BJ (cell line): ENCODE results near the gene VDR. TPM values are rescaled to one million over a fixed set of nuclear protein-coding genes. Genes with fewer than 3 reads are reported as not detected.

Source experiments
- CTCF ChIA-PET: fragments of 350-600 bp; formaldehyde crosslinking; extraction: SDS; loops from one replicate; lab custom pipeline; 2021; ENCODE audit warnings: antibody characterized with exemption, inconsistent platforms; lab: Yijun Ruan, JAX
- POLR2A ChIA-PET: fragments of 300-600 bp; sonication (Branson Sonifier 250); formaldehyde crosslinking; extraction: SDS; loops from one replicate; lab custom pipeline; 2021; ENCODE audit warnings: antibody characterized with exemption; lab: Charles Lee
- DNase-seq: peaks from one replicate; pipeline ENCODE4 v3.0.0-alpha.2; 2011; ENCODE audit warnings: low read depth
- H3K27me3 ChIP-seq: 2 replicates; pipeline ENCODE4 v1.6.0; 2011; ENCODE audit warnings: low read length; ENCODE audit not compliant: control insufficient read depth, insufficient read depth
- H3K36me3 ChIP-seq: 2 replicates; pipeline ENCODE4 v1.5.1; 2011; ENCODE audit warnings: low read length; ENCODE audit not compliant: control insufficient read depth, insufficient read depth
- H3K4me3 ChIP-seq: 2 replicates; pipeline ENCODE4 v1.5.1; 2011; ENCODE audit warnings: low read depth, mild to moderate bottlenecking, control low read depth, low read length
- polyA plus RNA-seq: library from polyadenylated mRNA; depleted of rRNA; stranded (reverse); fragments of >200 nt; gene quantifications from 2 replicates; pipeline ENCODE4 v1.2.3, GENCODE V29; 2011
- TF ChIP-seq, protein P1 (sequence below): IDR thresholded peaks from 2 replicates; pipeline ENCODE4 v1.5.1; 2011; ENCODE audit warnings: low read depth, mild to moderate bottlenecking, control low read depth, inconsistent platforms, low read length, moderate library complexity; ENCODE audit not compliant: insufficient read depth

VDR gene
- polyA plus RNA-seq, 1 experiment = 40.5 TPM

DNA sequence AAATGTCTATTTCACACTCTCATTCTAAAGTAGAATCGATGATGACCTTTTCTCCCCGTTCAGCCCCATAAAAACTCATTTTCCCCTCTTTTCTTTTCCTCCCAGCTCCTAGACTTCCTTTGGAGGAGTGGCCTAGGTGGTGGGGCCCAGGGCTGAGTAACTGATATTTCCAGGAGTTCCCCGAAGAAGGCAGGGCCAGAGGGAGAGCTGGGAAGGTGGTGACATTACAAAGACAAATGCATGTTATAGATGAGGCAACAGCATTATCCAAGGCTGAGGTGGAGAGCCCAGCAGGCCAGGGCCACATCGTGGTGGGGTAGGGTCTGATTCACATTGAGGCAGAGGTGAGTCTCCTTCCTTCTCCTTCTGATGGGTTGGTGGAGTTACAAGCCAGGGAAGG lies 62.9 kb downstream of the VDR start:
- ChIA-PET CTCF (interaction anchor here (1.2 to 17.0 kb wide), 9 partner anchors 26 to 323 kb away, joined by 4 to 248 read pairs (median 64); partner anchors contain the start of gene ENDOU), POLR2A (interaction anchor here (0.8 kb wide), 1 partner anchor 63 kb away, joined by 5 read pairs; no protein-coding TSS in a partner anchor)
- H3K36me3 ChIP-seq = peaks cover 12% of the 10 kb centered on the region
- no peak overlapping the region for H3K4me3 ChIP-seq
- TF ChIP-seq, protein P1, sequence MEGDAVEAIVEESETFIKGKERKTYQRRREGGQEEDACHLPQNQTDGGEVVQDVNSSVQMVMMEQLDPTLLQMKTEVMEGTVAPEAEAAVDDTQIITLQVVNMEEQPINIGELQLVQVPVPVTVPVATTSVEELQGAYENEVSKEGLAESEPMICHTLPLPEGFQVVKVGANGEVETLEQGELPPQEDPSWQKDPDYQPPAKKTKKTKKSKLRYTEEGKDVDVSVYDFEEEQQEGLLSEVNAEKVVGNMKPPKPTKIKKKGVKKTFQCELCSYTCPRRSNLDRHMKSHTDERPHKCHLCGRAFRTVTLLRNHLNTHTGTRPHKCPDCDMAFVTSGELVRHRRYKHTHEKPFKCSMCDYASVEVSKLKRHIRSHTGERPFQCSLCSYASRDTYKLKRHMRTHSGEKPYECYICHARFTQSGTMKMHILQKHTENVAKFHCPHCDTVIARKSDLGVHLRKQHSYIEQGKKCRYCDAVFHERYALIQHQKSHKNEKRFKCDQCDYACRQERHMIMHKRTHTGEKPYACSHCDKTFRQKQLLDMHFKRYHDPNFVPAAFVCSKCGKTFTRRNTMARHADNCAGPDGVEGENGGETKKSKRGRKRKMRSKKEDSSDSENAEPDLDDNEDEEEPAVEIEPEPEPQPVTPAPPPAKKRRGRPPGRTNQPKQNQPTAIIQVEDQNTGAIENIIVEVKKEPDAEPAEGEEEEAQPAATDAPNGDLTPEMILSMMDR = no peak
- no peak for DNase-seq
- H3K27me3 ChIP-seq = no peaks in the 10 kb centered on the region

DNA sequence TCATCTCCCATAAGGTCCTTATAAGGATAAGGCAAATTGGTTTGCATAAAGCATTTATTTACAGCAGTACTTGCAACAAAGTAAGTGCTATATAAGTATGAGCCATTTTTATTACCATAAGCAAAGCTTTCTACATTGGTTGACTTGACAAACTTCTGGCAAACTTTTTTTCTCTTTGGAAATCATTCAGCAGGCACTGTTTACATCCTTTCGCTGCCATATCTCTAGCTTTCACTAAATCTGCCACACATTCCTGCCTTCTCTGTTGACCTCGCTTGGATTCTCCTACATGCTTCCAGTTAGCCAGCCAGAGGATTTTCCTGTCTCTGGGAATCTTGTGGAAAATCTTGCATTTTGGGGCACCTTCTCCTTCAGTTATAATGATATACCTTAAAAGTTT lies 63.3 kb downstream of the VDR start:
- H3K4me3 ChIP-seq = no peak overlapping the region
- ChIA-PET CTCF (interaction anchor here (1.2 to 17.0 kb wide), 13 partner anchors 23 to 324 kb away, joined by 3 to 248 read pairs (median 6); partner anchors contain the start of genes ENDOU, TMEM106C and VDR), POLR2A (interaction anchor here (0.8 kb wide), 1 partner anchor 64 kb away, joined by 5 read pairs; no protein-coding TSS in a partner anchor)
- no peak for DNase-seq
- H3K27me3 ChIP-seq = no peaks in the 10 kb centered on the region
- peaks cover 11% of the 10 kb centered on the region for H3K36me3 ChIP-seq
- TF ChIP-seq, protein P1 = no peak

DNA sequence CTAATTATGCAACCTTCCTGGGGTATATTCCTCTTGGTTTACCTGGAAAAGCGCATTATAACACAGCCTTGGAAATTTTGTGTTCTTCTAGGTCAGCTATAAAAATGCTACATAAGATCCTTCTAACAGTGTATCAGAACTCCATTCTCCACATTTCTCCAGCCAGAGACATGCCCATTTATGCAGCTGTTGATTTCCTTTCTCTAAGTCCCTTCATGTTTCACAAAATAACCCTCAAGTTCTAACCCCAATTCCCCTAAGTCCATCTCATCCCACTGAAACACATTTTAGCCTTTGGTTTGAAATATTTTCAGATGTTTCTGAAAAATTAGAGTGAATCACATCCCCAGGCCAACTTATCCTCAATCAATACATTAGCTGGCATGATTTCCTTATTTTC lies 64.2 kb downstream of the VDR start:
- Histone ChIP-seq H3K27me3 (no peaks in the 10 kb centered on the region), H3K36me3 (peaks cover 7% of the 10 kb centered on the region), H3K4me3 (no peak overlapping the region)
- POLR2A ChIA-PET = no interaction called here
- TF ChIP-seq, protein P1 = no peak
- DNase-seq = no peak
- CTCF ChIA-PET = interaction anchor here (1.4 to 17.0 kb wide), 15 partner anchors 22 to 134 kb away, joined by 3 to 248 read pairs (median 36); partner anchors contain the start of genes ENDOU, RPAP3, TMEM106C and VDR

DNA sequence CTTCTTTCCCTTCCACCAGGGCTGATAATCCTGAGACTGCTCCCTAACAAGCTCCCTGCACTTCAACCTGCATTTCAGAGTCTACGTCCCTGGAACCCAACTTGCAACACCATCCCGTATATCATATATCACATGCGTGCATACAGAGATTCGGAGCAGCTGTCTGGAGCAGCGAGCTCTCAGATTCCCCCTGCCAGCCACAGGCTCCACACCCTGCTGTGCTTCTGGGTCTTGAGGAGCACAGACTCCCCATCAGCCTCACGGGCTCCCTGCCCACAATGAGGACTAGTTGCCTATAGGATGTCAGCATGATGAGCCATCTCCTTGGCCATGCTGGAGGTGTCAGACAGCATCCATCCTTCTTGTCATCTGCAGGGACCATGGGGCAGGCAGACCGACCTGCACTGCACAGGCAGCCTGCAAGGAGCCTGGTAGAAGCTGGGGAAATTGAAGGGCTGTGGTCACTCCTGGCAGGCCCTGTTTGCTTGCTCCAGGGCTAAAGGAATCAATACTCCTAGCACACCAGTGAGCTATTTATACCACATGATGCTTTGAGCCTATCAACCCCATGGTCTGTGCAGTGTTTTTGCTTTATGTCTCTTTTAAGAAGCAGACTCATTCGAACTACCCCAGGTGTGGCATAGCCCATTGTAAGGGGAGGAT lies 65.4 kb downstream of the VDR start:
- no peak for DNase-seq
- ChIA-PET POLR2A (no interaction called here), CTCF (interaction anchor here (0.8 to 17.0 kb wide), 32 partner anchors 8 to 187 kb away, joined by 3 to 248 read pairs (median 18); partner anchors contain the start of genes ENDOU, HDAC7, RAPGEF3 and RPAP3)
- Histone ChIP-seq H3K4me3 (no peak overlapping the region), H3K27me3 (no peaks in the 10 kb centered on the region), H3K36me3 (peaks cover 3% of the 10 kb centered on the region)
- TF ChIP-seq, protein P1 = no peak

DNA sequence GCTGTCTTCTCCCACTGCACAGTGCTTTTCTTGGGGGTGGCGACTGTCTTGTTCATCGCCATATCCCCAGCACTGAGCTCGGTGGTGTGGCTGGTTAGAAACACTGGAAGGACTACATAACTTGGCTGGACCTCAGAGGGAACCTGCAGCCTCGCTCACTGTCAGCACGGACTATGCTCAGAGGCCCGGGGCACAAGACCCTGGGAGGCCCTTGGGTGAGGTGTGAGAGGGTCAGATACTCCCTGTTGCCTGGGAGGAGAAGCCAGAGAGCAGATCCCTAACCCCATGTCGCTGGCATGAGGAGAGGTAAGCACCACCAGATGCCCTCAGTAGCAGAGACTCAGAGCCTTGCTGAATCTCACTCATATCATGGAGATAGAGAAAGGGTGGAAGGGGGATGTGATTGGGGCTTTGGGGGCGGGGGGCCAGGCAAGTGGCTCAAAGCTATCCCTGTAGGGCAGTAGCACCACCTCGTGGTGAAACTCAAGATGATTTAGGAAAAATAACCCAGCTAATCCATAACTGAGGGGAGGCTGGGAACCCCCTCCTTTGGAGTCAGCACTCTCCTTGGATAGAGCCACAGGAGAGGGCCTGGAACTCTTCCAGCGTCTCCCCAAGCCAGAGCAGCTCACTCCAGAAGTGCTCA lies 66.4 kb downstream of the VDR start:
- TF ChIP-seq, protein P1 = peak; percentile 58
- CTCF ChIA-PET = interaction anchor here (0.8 to 17.0 kb wide), 37 partner anchors 9 to 186 kb away, joined by 3 to 248 read pairs (median 14); partner anchors contain the start of genes ENDOU, HDAC7, RAPGEF3 and RPAP3
- POLR2A ChIA-PET = no interaction called here

More for the DNA sequence above, 66.4 kb downstream of the VDR start:
- Histone ChIP-seq H3K4me3 (no peak overlapping the region), H3K27me3 (no peaks in the 10 kb centered on the region), H3K36me3 (no peaks in the 10 kb centered on the region; the same call in 1 of the 2 replicates)
- DNase-seq = no peak
